BJ (cell line): Measurements from ENCODE around the gene CMAS. TPM values are rescaled to one million over a fixed set of nuclear protein-coding genes. Genes with fewer than 3 reads are reported as not detected.

Experiments used
- CTCF ChIA-PET: fragments of 350-600 bp; formaldehyde crosslinking; extraction: SDS; loops from one replicate; lab custom pipeline; 2021; ENCODE audit warnings: antibody characterized with exemption, inconsistent platforms; lab: Yijun Ruan, JAX
- POLR2A ChIA-PET: fragments of 300-600 bp; sonication (Branson Sonifier 250); formaldehyde crosslinking; extraction: SDS; loops from one replicate; lab custom pipeline; 2021; ENCODE audit warnings: antibody characterized with exemption; lab: Charles Lee
- DNase-seq: peaks from one replicate; pipeline ENCODE4 v3.0.0-alpha.2; 2011; ENCODE audit warnings: low read depth
- H3K27me3 ChIP-seq: 2 replicates; pipeline ENCODE4 v1.6.0; 2011; ENCODE audit warnings: low read length; ENCODE audit not compliant: control insufficient read depth, insufficient read depth
- H3K36me3 ChIP-seq: 2 replicates; pipeline ENCODE4 v1.5.1; 2011; ENCODE audit warnings: low read length; ENCODE audit not compliant: control insufficient read depth, insufficient read depth
- H3K4me3 ChIP-seq: 2 replicates; pipeline ENCODE4 v1.5.1; 2011; ENCODE audit warnings: low read depth, mild to moderate bottlenecking, control low read depth, low read length
- polyA plus RNA-seq: library from polyadenylated mRNA; depleted of rRNA; stranded (reverse); fragments of >200 nt; gene quantifications from 2 replicates; pipeline ENCODE4 v1.2.3, GENCODE V29; 2011
- TF ChIP-seq, protein P1 (sequence below): IDR thresholded peaks from 2 replicates; pipeline ENCODE4 v1.5.1; 2011; ENCODE audit warnings: low read depth, mild to moderate bottlenecking, control low read depth, inconsistent platforms, low read length, moderate library complexity; ENCODE audit not compliant: insufficient read depth

Gene CMAS
- polyA plus RNA-seq, 1 experiment = 7.2 TPM

- ChIA-PET CTCF (no interaction called here), POLR2A (no interaction called here)
- no peak for DNase-seq
- H3K36me3 ChIP-seq = no peaks in the 10 kb centered on the region
- no peak overlapping the region for H3K4me3 ChIP-seq
- TF ChIP-seq, protein P1, sequence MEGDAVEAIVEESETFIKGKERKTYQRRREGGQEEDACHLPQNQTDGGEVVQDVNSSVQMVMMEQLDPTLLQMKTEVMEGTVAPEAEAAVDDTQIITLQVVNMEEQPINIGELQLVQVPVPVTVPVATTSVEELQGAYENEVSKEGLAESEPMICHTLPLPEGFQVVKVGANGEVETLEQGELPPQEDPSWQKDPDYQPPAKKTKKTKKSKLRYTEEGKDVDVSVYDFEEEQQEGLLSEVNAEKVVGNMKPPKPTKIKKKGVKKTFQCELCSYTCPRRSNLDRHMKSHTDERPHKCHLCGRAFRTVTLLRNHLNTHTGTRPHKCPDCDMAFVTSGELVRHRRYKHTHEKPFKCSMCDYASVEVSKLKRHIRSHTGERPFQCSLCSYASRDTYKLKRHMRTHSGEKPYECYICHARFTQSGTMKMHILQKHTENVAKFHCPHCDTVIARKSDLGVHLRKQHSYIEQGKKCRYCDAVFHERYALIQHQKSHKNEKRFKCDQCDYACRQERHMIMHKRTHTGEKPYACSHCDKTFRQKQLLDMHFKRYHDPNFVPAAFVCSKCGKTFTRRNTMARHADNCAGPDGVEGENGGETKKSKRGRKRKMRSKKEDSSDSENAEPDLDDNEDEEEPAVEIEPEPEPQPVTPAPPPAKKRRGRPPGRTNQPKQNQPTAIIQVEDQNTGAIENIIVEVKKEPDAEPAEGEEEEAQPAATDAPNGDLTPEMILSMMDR = no peak
- H3K27me3 ChIP-seq = no peaks in the 10 kb centered on the region
Measured at GRCh38 chr12:22029491-22029890, 16.5 kb upstream of the CMAS start.

GRCh38 chr12:22029991-22030390, 16.0 kb upstream of the CMAS start:
- ChIA-PET CTCF (no interaction called here), POLR2A (no interaction called here)
- Histone ChIP-seq H3K36me3 (no peaks in the 10 kb centered on the region), H3K27me3 (no peaks in the 10 kb centered on the region), H3K4me3 (no peak overlapping the region)
- no peak for DNase-seq
- TF ChIP-seq, protein P1 = no peak

- CTCF ChIA-PET = interaction anchor here (1.3 kb wide), 1 partner anchor 14 kb away, joined by 3 read pairs; no protein-coding TSS in a partner anchor
- TF ChIP-seq, protein P1 = no peak
- Histone ChIP-seq H3K27me3 (no peaks in the 10 kb centered on the region), H3K4me3 (no peak overlapping the region), H3K36me3 (no peaks in the 10 kb centered on the region)
- POLR2A ChIA-PET = no interaction called here
- no peak for DNase-seq
Measured at GRCh38 chr12:22032732-22033131, 13.3 kb upstream of the CMAS start.

GRCh38 chr12:22034709-22035506, 11.1 kb upstream of the CMAS start:
- ChIA-PET CTCF (interaction anchor here (0.6 to 1.7 kb wide), 3 partner anchors 16 to 783 kb away, joined by 3 to 6 read pairs (median 3); no protein-coding TSS in a partner anchor), POLR2A (interaction anchor here (0.6 kb wide), 1 partner anchor 409 kb away, joined by 5 read pairs; no protein-coding TSS in a partner anchor)
- Histone ChIP-seq H3K36me3 (no peaks in the 10 kb centered on the region), H3K27me3 (no peaks in the 10 kb centered on the region), H3K4me3 (no peak overlapping the region)
- TF ChIP-seq, protein P1 = no peak
- DNase-seq = no peak

GRCh38 chr12:22037947-22038346, 8.1 kb upstream of the CMAS start:
- Histone ChIP-seq H3K36me3 (no peaks in the 10 kb centered on the region), H3K27me3 (no peaks in the 10 kb centered on the region), H3K4me3 (no peak overlapping the region)
- TF ChIP-seq, protein P1 = no peak
- ChIA-PET CTCF (interaction anchor here (0.6 kb wide), 1 partner anchor 26 kb away, joined by 3 read pairs; no protein-coding TSS in a partner anchor), POLR2A (no interaction called here)
- DNase-seq = no peak
